C4-2B (cell line): ENCODE results near the gene DOK4.

ENCODE experiments used
- CTCF ChIP-seq: fragments of 450-650 bp; conservative IDR thresholded peaks from 2 replicates; pipeline ENCODE4 v1.5.1; 2017; ENCODE audit warnings: mild to moderate bottlenecking
- ZFX ChIP-seq: fragments of 450-650 bp; IDR thresholded peaks from 2 replicates; pipeline ENCODE4 v1.6.1; 2017

- TF ChIP-seq CTCF (no peak), ZFX (no peak)
These were observed 6.9 kb downstream of the DOK4 start for GRCh38 chr16:57479205-57479975.
